Mesothelial cell of epicardium (in vitro differentiated cells): Measurements from ENCODE around the gene PITHD1. TPM values are rescaled to one million over a fixed set of nuclear protein-coding genes. Genes with fewer than 3 reads are reported as not detected.
"Not testable (repeated sequence)": the region's sequence is repeated elsewhere in the genome, so short reads cannot be mapped to it uniquely, and the experiment has no call there.

Experiments used
- DNase-seq, 2 experiments: peaks; one replicate each; pipeline ENCODE4 v3.0.0; 2021; ENCODE audit warnings: low spot score in 2 of 2; ENCODE audit not compliant: unreplicated experiment in 2 of 2
- H3K27ac Mint-ChIP-seq: 2 replicates; pipeline ENCODE4 v1.8.0; 2021; ENCODE audit warnings: mixed read lengths
- H3K27me3 Mint-ChIP-seq: 2 replicates; pipeline ENCODE4 v1.8.0; 2021; ENCODE audit warnings: low read depth, mixed read lengths
- H3K36me3 Mint-ChIP-seq: 2 replicates; pipeline ENCODE4 v1.8.0; 2021; ENCODE audit warnings: mixed read lengths
- H3K4me1 Mint-ChIP-seq: 2 replicates; pipeline ENCODE4 v1.8.0; 2021; ENCODE audit warnings: mixed read lengths
- H3K4me3 Mint-ChIP-seq: 2 replicates; pipeline ENCODE4 v1.8.0; 2021; ENCODE audit warnings: mild to moderate bottlenecking, moderate library complexity, mixed read lengths
- H3K9me3 Mint-ChIP-seq: 2 replicates; pipeline ENCODE4 v1.8.0; 2021; ENCODE audit warnings: mixed read lengths
- total RNA-seq: library from RNA; stranded (reverse); gene quantifications from 3 replicates; pipeline ENCODE4 v1.2.1, GENCODE V29; 2021
- TF ChIP-seq, protein P1 (sequence below): fragments of 200-600 bp; sonication (generic); IDR thresholded peaks from one replicate; pipeline ENCODE4 v1.5.0; 2021; ENCODE audit warnings: antibody characterized with exemption; ENCODE audit not compliant: unreplicated experiment

Gene PITHD1
- total RNA-seq, 1 donor from 2014 or later = 52.1 TPM

DNA sequence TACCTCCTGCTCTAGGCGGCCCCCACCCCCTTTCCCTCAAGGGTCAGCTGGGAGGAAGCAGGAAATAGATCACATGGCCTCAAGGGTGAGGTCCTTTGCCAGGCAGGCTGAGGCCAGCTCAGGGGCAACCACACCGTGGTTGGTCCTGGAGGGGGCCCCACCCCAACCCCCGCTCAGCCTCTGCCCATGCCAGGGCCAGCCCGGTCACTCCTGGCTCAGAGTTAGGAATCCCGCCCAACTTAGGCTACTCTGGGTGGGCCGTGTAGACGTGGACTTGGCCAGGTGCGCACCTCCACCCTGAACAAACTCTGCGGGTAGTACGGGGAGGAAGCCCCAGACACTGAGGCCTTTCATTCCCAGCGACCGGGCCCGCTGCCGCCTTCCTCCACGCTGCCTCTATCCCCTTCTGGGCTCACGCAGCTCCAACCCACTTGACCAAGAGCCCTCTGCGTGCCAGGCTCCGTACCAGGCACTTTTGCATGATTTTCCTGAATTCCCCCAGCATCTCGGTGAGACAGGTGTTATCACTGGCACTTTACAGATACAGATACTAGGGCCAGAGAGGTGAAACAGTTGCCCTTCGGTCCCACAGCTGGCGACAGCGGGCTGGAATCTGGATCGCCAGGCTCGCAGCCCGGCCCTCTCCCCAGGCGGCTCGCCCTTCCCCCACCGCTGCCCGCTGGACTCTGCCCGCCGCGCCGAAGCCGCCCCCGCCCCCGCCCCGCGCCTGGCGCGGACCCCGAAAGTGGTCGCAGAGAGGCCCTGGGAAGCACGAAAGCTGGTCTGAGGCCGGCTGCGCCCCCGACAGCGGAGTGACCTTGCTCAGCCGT is 21.6 kb downstream of the PITHD1 start:
- DNase-seq = peak in 1 of 2 experiments; percentile 62
- peak overlapping the region; percentile 88 for H3K27ac Mint-ChIP-seq

DNA sequence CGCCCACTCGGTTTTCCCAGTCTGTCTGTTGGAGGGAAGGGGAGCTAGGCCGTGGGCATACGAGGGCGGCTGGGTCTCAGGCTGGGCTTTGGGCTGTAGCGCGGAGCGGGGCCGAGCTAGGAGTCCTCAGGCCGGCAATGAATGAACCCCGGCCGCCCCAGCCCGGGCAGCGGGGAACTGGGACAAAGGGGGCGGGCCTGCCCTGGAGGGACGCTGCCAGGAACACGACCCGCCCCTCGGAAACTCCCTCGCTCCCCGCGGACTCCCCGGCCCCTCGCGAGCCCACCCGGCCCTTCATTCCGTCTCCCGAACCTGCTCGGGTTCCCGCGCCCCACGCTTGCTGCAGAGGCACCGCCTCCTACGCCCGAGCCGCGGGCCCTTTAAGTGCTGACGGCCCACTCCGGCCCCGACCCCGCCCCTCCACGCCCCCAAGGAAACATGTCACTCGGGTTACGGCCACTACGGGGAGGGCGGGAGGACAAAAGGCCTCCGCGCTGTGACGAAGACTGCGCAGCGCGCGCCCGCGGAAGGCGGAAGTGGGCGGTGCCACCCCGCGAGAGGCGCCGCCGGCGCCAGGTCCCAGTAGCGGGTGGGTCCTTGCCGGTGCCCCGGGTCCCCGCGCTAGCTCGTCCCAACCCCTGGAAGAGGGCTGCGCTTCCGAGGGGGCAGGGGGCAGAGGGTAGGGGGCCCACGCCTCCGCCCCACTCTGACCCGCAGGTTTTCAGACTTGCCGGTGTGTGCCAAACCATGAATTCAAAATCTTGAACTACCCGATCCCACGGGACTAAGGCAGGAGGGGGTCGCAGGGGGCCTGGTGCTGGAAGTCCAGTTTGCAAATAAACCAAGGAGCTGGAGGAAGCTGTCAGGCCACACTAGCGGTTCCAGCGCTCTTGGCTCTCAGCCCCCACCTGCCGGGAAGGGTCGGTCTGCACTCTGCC is 22.5 kb downstream of the PITHD1 start, which contains the start of gene GALE:
TSS of gene GALE (minus strand) at position 355 of the 938 bp plus-strand sequence. CDS start 1,747 bp downstream, outside the sequence.
- peaks cover 15% of the 10 kb centered on the region for H3K4me1 Mint-ChIP-seq
- TF ChIP-seq, protein P1, sequence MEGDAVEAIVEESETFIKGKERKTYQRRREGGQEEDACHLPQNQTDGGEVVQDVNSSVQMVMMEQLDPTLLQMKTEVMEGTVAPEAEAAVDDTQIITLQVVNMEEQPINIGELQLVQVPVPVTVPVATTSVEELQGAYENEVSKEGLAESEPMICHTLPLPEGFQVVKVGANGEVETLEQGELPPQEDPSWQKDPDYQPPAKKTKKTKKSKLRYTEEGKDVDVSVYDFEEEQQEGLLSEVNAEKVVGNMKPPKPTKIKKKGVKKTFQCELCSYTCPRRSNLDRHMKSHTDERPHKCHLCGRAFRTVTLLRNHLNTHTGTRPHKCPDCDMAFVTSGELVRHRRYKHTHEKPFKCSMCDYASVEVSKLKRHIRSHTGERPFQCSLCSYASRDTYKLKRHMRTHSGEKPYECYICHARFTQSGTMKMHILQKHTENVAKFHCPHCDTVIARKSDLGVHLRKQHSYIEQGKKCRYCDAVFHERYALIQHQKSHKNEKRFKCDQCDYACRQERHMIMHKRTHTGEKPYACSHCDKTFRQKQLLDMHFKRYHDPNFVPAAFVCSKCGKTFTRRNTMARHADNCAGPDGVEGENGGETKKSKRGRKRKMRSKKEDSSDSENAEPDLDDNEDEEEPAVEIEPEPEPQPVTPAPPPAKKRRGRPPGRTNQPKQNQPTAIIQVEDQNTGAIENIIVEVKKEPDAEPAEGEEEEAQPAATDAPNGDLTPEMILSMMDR = no peak
- peak; percentile 77 to 84 for DNase-seq
- peak within 1 kb of the TSS; percentile 94 for H3K27ac Mint-ChIP-seq
- H3K36me3 Mint-ChIP-seq = peaks cover 10% of the 10 kb centered on the region
- H3K27me3 Mint-ChIP-seq = no peaks in the 10 kb centered on the region
- peak within 1 kb of the TSS; percentile 76 for H3K4me3 Mint-ChIP-seq
- no peaks in the 10 kb centered on the region for H3K9me3 Mint-ChIP-seq

More for the DNA sequence above, 21.6 kb downstream of the PITHD1 start:
- no peaks in the 10 kb centered on the region for H3K9me3 Mint-ChIP-seq
- H3K27me3 Mint-ChIP-seq = no peaks in the 10 kb centered on the region
- TF ChIP-seq, protein P1 = no peak
- peak overlapping the region; percentile 76 for H3K4me3 Mint-ChIP-seq
- peaks cover 4% of the 10 kb centered on the region for H3K36me3 Mint-ChIP-seq
- H3K4me1 Mint-ChIP-seq = peaks cover 15% of the 10 kb centered on the region

DNA sequence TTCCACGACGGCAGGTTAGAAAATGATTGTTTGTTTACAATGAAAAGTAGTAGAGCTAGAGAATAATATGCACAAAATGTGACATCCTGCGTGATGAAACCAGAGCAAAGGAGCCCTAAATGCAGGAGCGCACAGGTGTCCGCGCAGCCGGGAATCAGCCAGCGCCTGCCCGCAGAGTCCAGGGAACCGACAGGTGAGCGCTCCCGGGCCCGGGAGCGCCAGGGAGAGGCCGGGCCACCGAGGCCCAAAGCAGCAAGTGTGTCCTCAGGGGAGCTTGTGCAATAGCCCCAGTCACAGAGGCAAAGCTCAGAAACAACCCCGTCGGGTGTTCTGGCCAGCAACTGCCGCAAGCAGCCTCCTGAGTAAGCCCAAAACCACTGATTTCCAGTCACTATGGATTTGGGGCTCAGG is 23.1 kb downstream of the PITHD1 start:
- DNase-seq = no peak
- Mint-ChIP-seq H3K27ac (peak overlapping the region; percentile 94), H3K27me3 (no peaks in the 10 kb centered on the region), H3K36me3 (peaks cover 10% of the 10 kb centered on the region), H3K4me1 (peaks cover 15% of the 10 kb centered on the region), H3K9me3 (no peaks in the 10 kb centered on the region), H3K4me3 (peak overlapping the region; percentile 76)
- TF ChIP-seq, protein P1 = no peak

DNA sequence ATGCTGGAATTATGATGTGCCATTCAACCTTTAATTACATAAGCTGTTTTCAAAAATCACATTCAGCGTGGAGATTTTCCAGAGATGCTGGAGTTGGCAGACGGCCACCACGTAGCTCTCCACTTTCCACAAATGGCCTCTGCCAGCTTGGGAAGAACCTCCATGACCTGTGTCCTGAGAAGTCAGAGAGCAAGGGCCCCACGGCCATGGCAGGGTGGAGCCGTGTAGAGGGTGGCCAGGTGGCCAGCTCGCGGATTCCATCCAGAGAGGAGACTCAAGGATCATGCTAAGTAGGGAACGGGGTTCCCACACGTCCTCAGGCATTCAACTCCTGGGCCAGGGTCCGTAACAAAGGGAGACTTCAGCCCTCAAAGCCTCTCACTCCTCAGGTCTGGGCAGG is 23.7 kb downstream of the PITHD1 start:
- peaks cover 10% of the 10 kb centered on the region for H3K36me3 Mint-ChIP-seq
- peaks cover 15% of the 10 kb centered on the region for H3K4me1 Mint-ChIP-seq
- H3K27me3 Mint-ChIP-seq = no peaks in the 10 kb centered on the region
- H3K27ac Mint-ChIP-seq = peak overlapping the region; percentile 43
- DNase-seq = no peak
- no peaks in the 10 kb centered on the region for H3K9me3 Mint-ChIP-seq
- peak overlapping the region; percentile 76 for H3K4me3 Mint-ChIP-seq
- TF ChIP-seq, protein P1 = no peak

DNA sequence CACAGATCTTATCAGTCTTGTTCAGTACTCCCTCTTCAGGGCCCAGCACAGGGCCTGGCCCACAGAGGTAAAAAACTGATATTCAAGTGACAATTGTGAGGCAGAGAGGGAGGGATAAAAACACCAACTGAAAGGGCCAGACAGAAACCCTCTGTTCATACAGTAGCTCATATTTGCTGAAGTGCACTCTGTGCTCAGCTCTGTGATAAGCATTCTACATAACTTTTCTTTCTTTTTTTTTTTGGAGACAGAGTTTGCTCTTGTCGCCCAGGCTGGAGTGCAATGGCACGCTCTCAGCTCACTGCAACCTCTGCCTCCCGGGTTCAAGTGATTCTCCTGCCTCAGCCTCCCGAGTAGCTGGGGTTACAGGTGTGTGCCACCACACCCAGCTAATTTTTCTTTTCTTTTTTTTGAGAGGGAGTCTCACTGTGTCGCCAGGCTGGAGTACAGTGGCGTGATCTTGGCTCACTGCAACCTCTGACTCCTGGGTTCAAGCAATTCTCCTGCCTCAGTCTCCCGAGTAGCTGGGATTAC is 24.7 kb downstream of the PITHD1 start:
- not testable (repeated sequence) for H3K27me3 Mint-ChIP-seq, H3K27ac Mint-ChIP-seq, H3K9me3 Mint-ChIP-seq, DNase-seq, H3K4me3 Mint-ChIP-seq
- H3K4me1 Mint-ChIP-seq = peaks cover 15% of the 10 kb centered on the region
- H3K36me3 Mint-ChIP-seq = peaks cover 10% of the 10 kb centered on the region
